ENCODE measurements around the gene PNRC1.

Gene PNRC1

GRCh38 chr6:89081129-89081422 lies 525 bp downstream of the PNRC1 start:
- Histone ChIP-seq H3K4me3 (ENCODE audit: low read depth in 1 of 2, low read length in 2 of 2) (peak overlapping the region; percentile 93 to 94), H3K9me3 (ENCODE audit: low read length) (no peaks in the 10 kb centered on the region), H3K27me3 (ENCODE audit: control insufficient read depth in 1 of 2, insufficient read depth in 2 of 2, low read length in 2 of 2) (no peaks in the 10 kb centered on the region), H3K4me1 (ENCODE audit: insufficient read depth, low read length) (peaks cover 26% of the 10 kb centered on the region), H3K27ac (ENCODE audit: low read depth, low read length) (peak overlapping the region; percentile 97), H3K36me3 (ENCODE audit: insufficient read depth, low read length) (peaks cover 22% of the 10 kb centered on the region), H3K9ac (ENCODE audit: low read length) (peak overlapping the region; percentile 99)

GRCh38 chr6:89081423-89082322 lies 1.1 kb downstream of the PNRC1 start:
- Histone ChIP-seq H3K4me3 (ENCODE audit: low read depth in 1 of 2, low read length in 2 of 2) (peak overlapping the region; percentile 93 to 94), H3K27me3 (ENCODE audit: control insufficient read depth in 1 of 2, insufficient read depth in 2 of 2, low read length in 2 of 2) (no peaks in the 10 kb centered on the region), H3K27ac (ENCODE audit: low read depth, low read length) (peak overlapping the region; percentile 97), H3K9ac (ENCODE audit: low read length) (peak overlapping the region; percentile 91), H3K9me3 (ENCODE audit: low read length) (no peaks in the 10 kb centered on the region), H3K4me1 (ENCODE audit: insufficient read depth, low read length) (peaks cover 32% of the 10 kb centered on the region), H3K36me3 (ENCODE audit: insufficient read depth, low read length) (peaks cover 22% of the 10 kb centered on the region)

- no peaks in the 10 kb centered on the region for H3K27me3 ChIP-seq (ENCODE audit: control insufficient read depth in 1 of 2, insufficient read depth in 2 of 2, low read length in 2 of 2)
- H3K9ac ChIP-seq (ENCODE audit: low read length), result peak overlapping the region; percentile 91
- H3K4me3 ChIP-seq (ENCODE audit: low read depth in 1 of 2, low read length in 2 of 2), result peak overlapping the region; percentile 51 to 78
- peaks cover 22% of the 10 kb centered on the region for H3K36me3 ChIP-seq (ENCODE audit: insufficient read depth, low read length)
- peak overlapping the region; percentile 67 for H3K27ac ChIP-seq (ENCODE audit: low read depth, low read length)
- H3K9me3 ChIP-seq (ENCODE audit: low read length), result no peaks in the 10 kb centered on the region
- peaks cover 35% of the 10 kb centered on the region for H3K4me1 ChIP-seq (ENCODE audit: insufficient read depth, low read length)
These were observed 1.9 kb downstream of the PNRC1 start for GRCh38 chr6:89082486-89082891.

GRCh38 chr6:89084542-89084941 lies 4.0 kb downstream of the PNRC1 start:
- Histone ChIP-seq H3K36me3 (ENCODE audit: insufficient read depth, low read length) (peaks cover 22% of the 10 kb centered on the region), H3K4me3 (ENCODE audit: low read depth in 1 of 2, low read length in 2 of 2) (no peak overlapping the region), H3K27ac (ENCODE audit: low read depth, low read length) (no peak overlapping the region), H3K9ac (ENCODE audit: low read length) (no peak overlapping the region), H3K9me3 (ENCODE audit: low read length) (no peaks in the 10 kb centered on the region), H3K27me3 (ENCODE audit: control insufficient read depth in 1 of 2, insufficient read depth in 2 of 2, low read length in 2 of 2) (no peaks in the 10 kb centered on the region), H3K4me1 (ENCODE audit: insufficient read depth, low read length) (peaks cover 35% of the 10 kb centered on the region)

- H3K9ac ChIP-seq (ENCODE audit: low read length), result no peak overlapping the region
- no peaks in the 10 kb centered on the region for H3K9me3 ChIP-seq (ENCODE audit: low read length)
- peaks cover 22% of the 10 kb centered on the region for H3K36me3 ChIP-seq (ENCODE audit: insufficient read depth, low read length)
- peaks cover 35% of the 10 kb centered on the region for H3K4me1 ChIP-seq (ENCODE audit: insufficient read depth, low read length)
- H3K27me3 ChIP-seq (ENCODE audit: control insufficient read depth in 1 of 2, insufficient read depth in 2 of 2, low read length in 2 of 2), result no peaks in the 10 kb centered on the region
- no peak overlapping the region for H3K4me3 ChIP-seq (ENCODE audit: low read depth in 1 of 2, low read length in 2 of 2)
- H3K27ac ChIP-seq (ENCODE audit: low read depth, low read length), result no peak overlapping the region
These were observed 4.4 kb downstream of the PNRC1 start for GRCh38 chr6:89084954-89085353.

- no peak overlapping the region for H3K27ac ChIP-seq (ENCODE audit: low read depth, low read length)
- no peaks in the 10 kb centered on the region for H3K27me3 ChIP-seq (ENCODE audit: control insufficient read depth in 1 of 2, insufficient read depth in 2 of 2, low read length in 2 of 2)
- no peaks in the 10 kb centered on the region for H3K9me3 ChIP-seq (ENCODE audit: low read length)
- no peak overlapping the region for H3K4me3 ChIP-seq (ENCODE audit: low read depth in 1 of 2, low read length in 2 of 2)
- peaks cover 22% of the 10 kb centered on the region for H3K36me3 ChIP-seq (ENCODE audit: insufficient read depth, low read length)
- H3K9ac ChIP-seq (ENCODE audit: low read length), result no peak overlapping the region
- H3K4me1 ChIP-seq (ENCODE audit: insufficient read depth, low read length), result peaks cover 35% of the 10 kb centered on the region
These were observed 5.1 kb downstream of the PNRC1 start for GRCh38 chr6:89085409-89086205.

GRCh38 chr6:89087881-89088280 lies 7.3 kb downstream of the PNRC1 start:
- Histone ChIP-seq H3K27ac (ENCODE audit: low read depth, low read length) (no peak overlapping the region), H3K27me3 (ENCODE audit: control insufficient read depth in 1 of 2, insufficient read depth in 2 of 2, low read length in 2 of 2) (no peaks in the 10 kb centered on the region), H3K4me3 (ENCODE audit: low read depth in 1 of 2, low read length in 2 of 2) (no peak overlapping the region), H3K9me3 (ENCODE audit: low read length) (no peaks in the 10 kb centered on the region), H3K9ac (ENCODE audit: low read length) (no peak overlapping the region), H3K36me3 (ENCODE audit: insufficient read depth, low read length) (peaks cover 22% of the 10 kb centered on the region), H3K4me1 (ENCODE audit: insufficient read depth, low read length) (peaks cover 35% of the 10 kb centered on the region)

GRCh38 chr6:89098461-89098860 lies 17.9 kb downstream of the PNRC1 start:
- H3K27ac ChIP-seq (ENCODE audit: low read depth, low read length), result no peak overlapping the region
- no peak overlapping the region for H3K4me3 ChIP-seq (ENCODE audit: low read depth in 1 of 2, low read length in 2 of 2)
- H3K9ac ChIP-seq (ENCODE audit: low read length), result no peak overlapping the region
- no peaks in the 10 kb centered on the region for H3K27me3 ChIP-seq (ENCODE audit: control insufficient read depth in 1 of 2, insufficient read depth in 2 of 2, low read length in 2 of 2)
- no peaks in the 10 kb centered on the region for H3K9me3 ChIP-seq (ENCODE audit: low read length)
- H3K4me1 ChIP-seq (ENCODE audit: insufficient read depth, low read length), result no peaks in the 10 kb centered on the region
- no peaks in the 10 kb centered on the region for H3K36me3 ChIP-seq (ENCODE audit: insufficient read depth, low read length)

GRCh38 chr6:89100114-89100513 lies 19.6 kb downstream of the PNRC1 start:
- Histone ChIP-seq H3K27me3 (ENCODE audit: control insufficient read depth in 1 of 2, insufficient read depth in 2 of 2, low read length in 2 of 2) (no peaks in the 10 kb centered on the region), H3K27ac (ENCODE audit: low read depth, low read length) (no peak overlapping the region), H3K4me1 (ENCODE audit: insufficient read depth, low read length) (no peaks in the 10 kb centered on the region), H3K4me3 (ENCODE audit: low read depth in 1 of 2, low read length in 2 of 2) (no peak overlapping the region), H3K36me3 (ENCODE audit: insufficient read depth, low read length) (no peaks in the 10 kb centered on the region), H3K9me3 (ENCODE audit: low read length) (no peaks in the 10 kb centered on the region), H3K9ac (ENCODE audit: low read length) (no peak overlapping the region)

- Histone ChIP-seq H3K4me1 (ENCODE audit: insufficient read depth, low read length) (no peaks in the 10 kb centered on the region), H3K27me3 (ENCODE audit: control insufficient read depth in 1 of 2, insufficient read depth in 2 of 2, low read length in 2 of 2) (no peaks in the 10 kb centered on the region), H3K36me3 (ENCODE audit: insufficient read depth, low read length) (no peaks in the 10 kb centered on the region), H3K27ac (ENCODE audit: low read depth, low read length) (no peak overlapping the region), H3K9me3 (ENCODE audit: low read length) (no peaks in the 10 kb centered on the region), H3K4me3 (ENCODE audit: low read depth in 1 of 2, low read length in 2 of 2) (no peak overlapping the region), H3K9ac (ENCODE audit: low read length) (no peak overlapping the region)
These were observed 29.7 kb downstream of the PNRC1 start for GRCh38 chr6:89110284-89110683.

GRCh38 chr6:89111933-89112332 lies 31.4 kb downstream of the PNRC1 start:
- Histone ChIP-seq H3K27me3 (ENCODE audit: control insufficient read depth in 1 of 2, insufficient read depth in 2 of 2, low read length in 2 of 2) (no peaks in the 10 kb centered on the region), H3K9ac (ENCODE audit: low read length) (no peak overlapping the region), H3K9me3 (ENCODE audit: low read length) (no peaks in the 10 kb centered on the region), H3K27ac (ENCODE audit: low read depth, low read length) (no peak overlapping the region), H3K4me1 (ENCODE audit: insufficient read depth, low read length) (peaks cover 3% of the 10 kb centered on the region), H3K4me3 (ENCODE audit: low read depth in 1 of 2, low read length in 2 of 2) (no peak overlapping the region), H3K36me3 (ENCODE audit: insufficient read depth, low read length) (no peaks in the 10 kb centered on the region)
